Sigmoid colon (tissue), 7 donors: ENCODE measurements around the gene PASD1. TPM values are rescaled to one million over a fixed set of nuclear protein-coding genes. Genes with fewer than 3 reads are reported as not detected.

Source experiments
- DNase-seq: peaks from one replicate; pipeline ENCODE4 v3.0.0-alpha.2; 2019
- H3K27ac ChIP-seq, 4 donors: fragments of 200-600 bp; sonication (generic); one replicate each; pipeline ENCODE4 v1.5.1; 2016 to 2019; ENCODE audit warnings: mild to moderate bottlenecking in 1 of 4
- H3K27me3 ChIP-seq, 3 donors: fragments of 200-600 bp; sonication (generic); one replicate each; pipeline ENCODE4 v1.5.1; 2019; ENCODE audit warnings: mild to moderate bottlenecking in 1 of 3
- H3K36me3 ChIP-seq, 4 donors: fragments of 200-600 bp; sonication (generic); one replicate each; pipeline ENCODE4 v1.5.1; 2016 to 2019
- H3K4me1 ChIP-seq, 4 donors: fragments of 200-600 bp; sonication (generic); one replicate each; pipeline ENCODE4 v1.5.1; 2017 to 2019
- H3K4me3 ChIP-seq, 4 donors: fragments of 200-600 bp; sonication (generic); one replicate each; pipeline ENCODE4 v1.5.1; 2017 to 2019; ENCODE audit warnings: mild to moderate bottlenecking in 2 of 4, moderate library complexity in 1 of 4
- H3K9me3 ChIP-seq, 4 donors: fragments of 200-600 bp in 3 of 4; sonication (generic) in 3 of 4; one replicate each; pipeline versions ENCODE4 v1.5.1 to v1.6.1; 2013 to 2019
- EP300 ChIP-seq, 4 donors: sonication (generic); formaldehyde crosslinking; IDR thresholded peaks; one replicate each; pipeline ENCODE4 v1.6.1; 2017; ENCODE audit warnings: antibody characterized with exemption in 4 of 4
- POLR2A ChIP-seq, 2 donors: fragments of 450-650 bp; IDR thresholded peaks; one replicate each; pipeline ENCODE4 v1.6.1; 2016; ENCODE audit warnings: antibody characterized with exemption in 2 of 2, mild to moderate bottlenecking in 2 of 2, moderate library complexity in 2 of 2
- POLR2AphosphoS5 ChIP-seq, 4 donors: sonication (generic); formaldehyde crosslinking; IDR thresholded peaks; one replicate each; pipeline ENCODE4 v1.6.1; 2017; ENCODE audit warnings: antibody characterized with exemption in 4 of 4
- WGBS, 2 donors: extraction: QIAGEN DNeasy Blood & Tissue Kit; methylation state at CpG; one replicate each; pipeline ENCODE4 v1.1.7; 2013; 5-methylcytosine and 5-hydroxymethylcytosine counted together
- intact Hi-C: fragments of 100-400 bp; cut with DNase I; formaldehyde crosslinking; loops from one replicate; pipeline ENCODE4 v1.15.1; 2023
- polyA plus RNA-seq, 3 donors: library from polyadenylated mRNA; stranded (reverse); fragments of 200-250 nt; gene quantifications; one replicate each; pipeline ENCODE4 v1.2.3, GENCODE V29; 2013
- total RNA-seq, 4 donors: library from RNA; depleted of rRNA; stranded (reverse); fragments of >200 nt; gene quantifications; one replicate each; pipeline ENCODE4 v1.1.0, GENCODE V29; 2016
- TF ChIP-seq, protein P1 (sequence below), 4 experiments: fragments of 450-650 bp in 3 of 4; fragments of 200-600 bp in 1 of 4; IDR thresholded peaks; one replicate each; pipeline ENCODE4 v1.5.1; 2016 to 2019; ENCODE audit warnings: antibody characterized with exemption in 4 of 4, mild to moderate bottlenecking in 3 of 4, moderate library complexity in 2 of 4
- donor health status: healthy with polysubstance abuse.
- donor health status: Bipolar disorder and iron deficiency.
- donor health status: healthy.

Gene PASD1, protein sequence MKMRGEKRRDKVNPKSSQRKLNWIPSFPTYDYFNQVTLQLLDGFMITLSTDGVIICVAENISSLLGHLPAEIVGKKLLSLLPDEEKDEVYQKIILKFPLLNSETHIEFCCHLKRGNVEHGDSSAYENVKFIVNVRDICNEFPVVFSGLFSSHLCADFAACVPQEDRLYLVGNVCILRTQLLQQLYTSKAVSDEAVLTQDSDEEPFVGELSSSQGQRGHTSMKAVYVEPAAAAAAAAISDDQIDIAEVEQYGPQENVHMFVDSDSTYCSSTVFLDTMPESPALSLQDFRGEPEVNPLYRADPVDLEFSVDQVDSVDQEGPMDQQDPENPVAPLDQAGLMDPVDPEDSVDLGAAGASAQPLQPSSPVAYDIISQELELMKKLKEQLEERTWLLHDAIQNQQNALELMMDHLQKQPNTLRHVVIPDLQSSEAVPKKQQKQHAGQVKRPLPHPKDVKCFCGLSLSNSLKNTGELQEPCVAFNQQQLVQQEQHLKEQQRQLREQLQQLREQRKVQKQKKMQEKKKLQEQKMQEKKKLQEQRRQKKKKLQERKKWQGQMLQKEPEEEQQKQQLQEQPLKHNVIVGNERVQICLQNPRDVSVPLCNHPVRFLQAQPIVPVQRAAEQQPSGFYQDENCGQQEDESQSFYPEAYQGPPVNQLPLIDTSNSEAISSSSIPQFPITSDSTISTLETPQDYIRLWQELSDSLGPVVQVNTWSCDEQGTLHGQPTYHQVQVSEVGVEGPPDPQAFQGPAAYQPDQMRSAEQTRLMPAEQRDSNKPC
- total RNA-seq (not detected), polyA plus RNA-seq (not detected)

DNA sequence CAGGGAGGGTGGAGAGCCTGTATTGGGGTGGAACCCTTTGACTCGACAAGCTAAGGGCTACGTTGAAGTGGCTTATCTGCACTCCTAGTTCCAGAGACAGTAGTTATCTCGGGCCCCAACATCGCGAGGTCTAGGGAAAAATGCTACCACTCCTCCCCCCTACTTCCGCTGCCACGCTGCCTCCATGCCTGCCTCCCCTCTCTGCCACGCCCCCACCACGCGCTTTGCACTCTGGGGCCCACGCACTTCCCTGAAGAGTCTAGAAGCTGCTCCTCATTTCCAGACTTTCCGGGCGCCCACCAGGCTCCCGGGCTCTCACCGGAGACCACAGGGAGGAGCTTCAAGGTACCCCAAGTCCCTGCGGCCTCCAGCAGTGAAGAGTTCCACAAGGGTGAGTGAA lies at the start of gene PASD1:
TSS of gene PASD1 (plus strand) at position 227 of the 400 bp plus-strand sequence. CDS start 37,879 bp downstream, outside the sequence.
- no peak for DNase-seq
- no peak for TF ChIP-seq POLR2A (IDR thresholded peaks at IDR 0.05)
- no peak for TF ChIP-seq POLR2AphosphoS5 (IDR thresholded peaks at IDR 0.05)
- TF ChIP-seq, protein P1, sequence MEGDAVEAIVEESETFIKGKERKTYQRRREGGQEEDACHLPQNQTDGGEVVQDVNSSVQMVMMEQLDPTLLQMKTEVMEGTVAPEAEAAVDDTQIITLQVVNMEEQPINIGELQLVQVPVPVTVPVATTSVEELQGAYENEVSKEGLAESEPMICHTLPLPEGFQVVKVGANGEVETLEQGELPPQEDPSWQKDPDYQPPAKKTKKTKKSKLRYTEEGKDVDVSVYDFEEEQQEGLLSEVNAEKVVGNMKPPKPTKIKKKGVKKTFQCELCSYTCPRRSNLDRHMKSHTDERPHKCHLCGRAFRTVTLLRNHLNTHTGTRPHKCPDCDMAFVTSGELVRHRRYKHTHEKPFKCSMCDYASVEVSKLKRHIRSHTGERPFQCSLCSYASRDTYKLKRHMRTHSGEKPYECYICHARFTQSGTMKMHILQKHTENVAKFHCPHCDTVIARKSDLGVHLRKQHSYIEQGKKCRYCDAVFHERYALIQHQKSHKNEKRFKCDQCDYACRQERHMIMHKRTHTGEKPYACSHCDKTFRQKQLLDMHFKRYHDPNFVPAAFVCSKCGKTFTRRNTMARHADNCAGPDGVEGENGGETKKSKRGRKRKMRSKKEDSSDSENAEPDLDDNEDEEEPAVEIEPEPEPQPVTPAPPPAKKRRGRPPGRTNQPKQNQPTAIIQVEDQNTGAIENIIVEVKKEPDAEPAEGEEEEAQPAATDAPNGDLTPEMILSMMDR (IDR thresholded peaks at IDR 0.05) = no peak
- no peak for TF ChIP-seq EP300 (IDR thresholded peaks at IDR 0.05)
- no peak within 1 kb of the TSS for H3K4me3 ChIP-seq
- no peaks in the 10 kb centered on the region for H3K36me3 ChIP-seq
- H3K4me1 ChIP-seq = no peaks in the 10 kb centered on the region
- H3K27ac ChIP-seq = no peak within 1 kb of the TSS
- intact Hi-C loops = no loop called here
- 94 to 97% methylated on average over 16 of the region's 16 CpGs for WGBS, 2 donors
- no peaks in the 10 kb centered on the region for H3K9me3 ChIP-seq
- no peaks in the 10 kb centered on the region for H3K27me3 ChIP-seq

DNA sequence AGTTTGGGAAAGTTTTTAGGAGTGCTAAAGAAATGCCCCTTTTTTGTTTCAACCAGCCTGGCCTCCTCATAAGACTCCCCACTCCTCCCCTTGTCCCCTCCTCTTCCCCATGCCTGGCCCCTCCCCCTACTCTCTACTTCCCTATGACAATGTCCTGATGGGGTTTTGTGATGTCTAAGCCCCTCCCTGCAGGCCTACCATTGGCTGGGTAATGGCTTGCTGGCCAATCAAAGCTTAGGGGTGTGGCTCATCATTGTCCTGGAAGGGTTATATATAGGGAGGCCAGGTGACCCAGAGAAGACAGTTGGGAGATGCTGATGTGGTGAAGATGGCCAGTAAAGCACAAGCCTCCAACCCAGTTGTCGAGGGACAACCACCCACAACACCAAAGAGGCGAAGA lies 48.2 kb upstream of the PASD1 start:
- DNase-seq = no peak
- H3K4me1 ChIP-seq = no peaks in the 10 kb centered on the region
- no peak overlapping the region for H3K4me3 ChIP-seq
- no peak overlapping the region for H3K27ac ChIP-seq
- intact Hi-C loops = no loop called here
- WGBS, 2 donors = 75 to 86% methylated on average over 2 of the region's 2 CpGs
- no peak for TF ChIP-seq POLR2A (IDR thresholded peaks at IDR 0.05)
- H3K36me3 ChIP-seq = no peaks in the 10 kb centered on the region
- no peaks in the 10 kb centered on the region for H3K9me3 ChIP-seq
- no peaks in the 10 kb centered on the region for H3K27me3 ChIP-seq

DNA sequence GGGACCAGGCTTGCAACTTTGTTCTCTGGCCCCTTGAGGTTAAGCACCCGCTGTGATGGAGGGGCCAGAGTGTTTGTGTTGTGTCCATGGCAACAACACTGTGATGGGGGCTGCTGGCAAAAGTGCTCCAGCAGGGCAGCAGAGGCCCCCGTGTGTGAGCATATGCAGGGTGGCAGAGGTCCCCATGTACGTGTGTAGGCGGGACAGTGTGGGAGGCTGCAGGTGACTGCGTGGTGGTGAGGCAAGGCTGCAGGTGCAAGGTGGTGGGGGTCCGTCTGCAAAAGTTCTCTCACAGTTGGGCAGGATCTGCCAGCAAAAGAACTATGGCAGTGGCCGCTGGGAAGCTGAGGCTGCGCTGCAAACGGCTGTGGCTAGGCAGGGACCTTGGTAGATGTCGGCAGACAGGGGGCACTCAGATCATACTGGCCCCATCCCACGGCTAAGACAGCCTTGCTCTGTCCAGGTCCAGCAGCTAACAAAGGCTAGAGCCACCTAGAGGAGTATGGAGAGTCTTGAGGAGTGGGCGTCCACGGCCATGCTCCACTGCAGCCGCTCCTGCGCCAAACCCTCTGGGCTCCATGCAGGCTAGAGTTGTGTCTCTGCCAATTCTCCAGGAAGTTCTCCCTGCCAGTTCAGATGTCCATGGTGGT lies 46.8 kb upstream of the PASD1 start:
- WGBS, 2 donors = 79 to 84% methylated on average over 15 of the region's 15 CpGs
- Histone ChIP-seq H3K9me3 (no peaks in the 10 kb centered on the region), H3K4me1 (no peaks in the 10 kb centered on the region), H3K27me3 (no peaks in the 10 kb centered on the region), H3K27ac (no peak overlapping the region), H3K36me3 (no peaks in the 10 kb centered on the region), H3K4me3 (no peak overlapping the region)
- TF ChIP-seq, protein P1 (IDR thresholded peaks at IDR 0.05) = no peak
- TF ChIP-seq POLR2AphosphoS5 (IDR thresholded peaks at IDR 0.05) (no peak), EP300 (IDR thresholded peaks at IDR 0.05) (no peak), POLR2A (IDR thresholded peaks at IDR 0.05) (no peak)
- no peak for DNase-seq
- intact Hi-C loops = no loop called here

DNA sequence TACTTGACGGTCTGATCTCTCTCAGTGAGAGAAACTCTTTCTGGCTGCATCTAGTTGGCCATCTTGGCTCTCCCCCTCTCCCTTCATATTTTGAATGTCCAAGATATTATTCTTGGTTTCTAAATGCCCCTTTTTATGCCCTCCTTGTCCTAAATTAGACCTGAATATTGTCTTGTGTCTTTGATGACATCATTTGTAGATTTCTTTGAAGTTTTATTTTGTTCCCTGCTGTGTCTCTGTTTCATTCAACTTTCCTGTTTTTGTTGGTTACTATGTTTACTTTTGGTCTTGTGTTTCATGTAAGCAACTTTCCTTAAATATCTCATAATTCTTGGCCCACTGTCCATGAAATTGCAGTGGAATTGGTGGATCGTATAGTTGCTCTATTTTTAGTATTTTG lies 46.1 kb upstream of the PASD1 start:
- no peak for TF ChIP-seq POLR2A (IDR thresholded peaks at IDR 0.05)
- TF ChIP-seq POLR2AphosphoS5 (IDR thresholded peaks at IDR 0.05) = no peak
- TF ChIP-seq, protein P1 (IDR thresholded peaks at IDR 0.05) = no peak
- TF ChIP-seq EP300 (IDR thresholded peaks at IDR 0.05) = no peak
- 53 to 67% methylated on average over 2 of the region's 2 CpGs for WGBS, 2 donors
- Histone ChIP-seq H3K9me3 (no peaks in the 10 kb centered on the region), H3K4me3 (no peak overlapping the region), H3K4me1 (no peaks in the 10 kb centered on the region), H3K27ac (no peak overlapping the region), H3K27me3 (no peaks in the 10 kb centered on the region), H3K36me3 (no peaks in the 10 kb centered on the region)
- DNase-seq = no peak
- intact Hi-C loops = no loop called here

DNA sequence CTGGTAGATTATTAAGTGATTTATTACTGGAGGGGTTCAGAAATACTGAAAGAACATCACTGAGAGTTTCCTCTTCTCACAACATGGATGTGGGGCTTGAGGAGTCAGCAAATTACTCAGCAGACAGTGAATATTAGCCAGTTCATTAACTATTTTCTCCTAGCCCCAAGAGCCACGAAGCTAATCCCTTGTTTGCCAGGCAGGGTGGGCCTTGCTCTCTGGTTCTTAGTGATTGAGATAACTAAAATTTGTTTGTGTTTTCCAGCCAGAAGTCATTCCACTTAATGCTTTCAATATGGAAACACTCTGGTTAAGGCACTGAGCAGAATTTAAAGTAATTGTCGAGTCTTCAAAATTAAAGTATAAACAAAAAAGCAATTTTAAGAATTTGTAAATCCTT lies 40.1 kb upstream of the PASD1 start:
- Histone ChIP-seq H3K27me3 (no peaks in the 10 kb centered on the region), H3K36me3 (no peaks in the 10 kb centered on the region), H3K27ac (no peak overlapping the region), H3K9me3 (no peaks in the 10 kb centered on the region), H3K4me1 (no peaks in the 10 kb centered on the region), H3K4me3 (no peak overlapping the region)
- no peak for DNase-seq
- 48 to 53% methylated on average over 2 of the region's 2 CpGs for WGBS, 2 donors
- TF ChIP-seq, protein P1 (IDR thresholded peaks at IDR 0.05) = no peak
- TF ChIP-seq POLR2A (IDR thresholded peaks at IDR 0.05) = no peak
- intact Hi-C loops = no loop called here
